T-helper 22 cell (primary cell): ENCODE results near the gene ANO10.
"Not testable (repeated sequence)": the region's sequence is repeated elsewhere in the genome, so short reads cannot be mapped to it uniquely, and the experiment has no call there.

ENCODE experiments used
- DNase-seq: peaks from one replicate; pipeline ENCODE4 v3.0.0-alpha.2; 2020; ENCODE audit warnings: low read depth

Gene ANO10

DNA sequence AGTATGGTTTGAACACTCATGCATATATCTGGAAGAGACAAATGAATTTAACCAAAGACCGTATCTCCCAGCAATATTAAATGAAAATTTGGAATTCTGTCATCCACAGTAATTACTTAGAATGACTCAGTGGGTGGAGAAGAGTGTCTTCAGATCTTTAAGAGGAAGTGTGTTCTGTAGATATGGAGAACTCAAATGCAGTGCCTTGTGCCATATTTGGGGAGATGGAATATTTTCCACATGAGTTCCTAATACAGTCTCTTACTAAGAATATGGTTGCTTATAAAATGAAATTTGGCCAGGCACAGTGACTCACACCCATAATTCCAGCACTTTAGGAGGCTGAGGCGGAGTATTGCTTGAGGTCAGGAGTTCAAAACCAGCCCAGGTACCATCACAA, 40.5 kb downstream of the ANO10 start:
- DNase-seq = no peak

DNA sequence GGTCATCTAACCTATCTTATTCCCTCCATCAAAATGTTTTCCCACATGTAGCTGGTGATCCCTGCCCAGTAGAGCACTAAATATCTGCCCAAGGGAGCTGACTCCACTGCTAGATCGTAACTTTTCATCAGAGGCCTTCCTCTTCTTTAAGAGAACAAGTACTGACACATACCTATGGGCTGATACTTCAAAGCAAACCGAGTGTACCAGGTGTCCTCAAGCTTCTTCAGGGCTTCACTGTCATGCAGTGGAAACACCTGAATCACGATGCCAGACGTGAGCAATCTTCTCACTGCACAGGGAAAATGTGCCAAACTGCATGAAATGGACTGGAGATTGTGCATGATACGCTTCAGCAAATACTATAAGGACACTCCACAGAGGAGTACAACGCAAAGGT, 41.6 kb downstream of the ANO10 start:
- DNase-seq = no peak

DNA sequence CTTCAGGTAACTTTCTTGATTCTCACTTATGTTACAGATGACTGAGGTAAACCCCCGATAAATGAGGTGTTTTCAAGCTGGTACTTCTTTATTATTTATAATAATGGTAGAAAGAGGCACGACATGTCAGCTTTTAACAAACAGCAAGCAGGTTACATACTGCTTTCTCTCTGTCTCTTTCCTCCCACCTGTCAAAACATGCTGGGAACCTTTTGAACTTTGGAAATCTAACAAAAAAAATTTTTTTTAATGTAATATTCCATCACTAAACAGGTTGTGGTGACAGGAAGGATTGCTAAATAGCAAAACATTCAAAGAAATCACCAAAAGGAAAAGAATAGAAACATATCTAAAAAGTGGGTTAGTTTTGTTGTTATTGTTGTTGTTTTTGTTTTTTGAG, 48.2 kb downstream of the ANO10 start:
- DNase-seq = no peak

GRCh38 chr3:43565661-43566341, 56.0 kb downstream of the ANO10 start:
- DNase-seq = not testable (repeated sequence)

DNA sequence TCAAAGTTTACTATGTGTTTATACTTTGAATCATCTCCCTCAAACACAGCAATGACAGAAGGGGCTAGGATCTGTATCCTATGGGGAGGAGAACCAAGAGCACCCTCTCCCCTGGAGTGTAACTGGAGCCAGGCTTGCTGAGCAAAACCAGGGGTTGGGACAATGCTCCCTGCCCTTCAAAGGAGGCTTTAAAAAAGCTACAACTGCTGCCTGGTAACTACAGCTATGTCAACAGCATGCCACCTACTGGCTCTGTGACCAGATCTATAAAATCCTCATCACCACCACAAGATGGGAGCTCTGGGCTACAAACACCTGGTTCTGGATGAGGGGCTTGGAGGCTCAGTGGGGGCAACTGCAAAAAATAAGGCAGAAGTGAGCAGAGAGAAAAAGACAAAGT, 61.9 kb downstream of the ANO10 start:
- no peak for DNase-seq

- DNase-seq = no peak
Observed at GRCh38 chr3:43558171-43558570, 63.6 kb downstream of the ANO10 start.

DNA sequence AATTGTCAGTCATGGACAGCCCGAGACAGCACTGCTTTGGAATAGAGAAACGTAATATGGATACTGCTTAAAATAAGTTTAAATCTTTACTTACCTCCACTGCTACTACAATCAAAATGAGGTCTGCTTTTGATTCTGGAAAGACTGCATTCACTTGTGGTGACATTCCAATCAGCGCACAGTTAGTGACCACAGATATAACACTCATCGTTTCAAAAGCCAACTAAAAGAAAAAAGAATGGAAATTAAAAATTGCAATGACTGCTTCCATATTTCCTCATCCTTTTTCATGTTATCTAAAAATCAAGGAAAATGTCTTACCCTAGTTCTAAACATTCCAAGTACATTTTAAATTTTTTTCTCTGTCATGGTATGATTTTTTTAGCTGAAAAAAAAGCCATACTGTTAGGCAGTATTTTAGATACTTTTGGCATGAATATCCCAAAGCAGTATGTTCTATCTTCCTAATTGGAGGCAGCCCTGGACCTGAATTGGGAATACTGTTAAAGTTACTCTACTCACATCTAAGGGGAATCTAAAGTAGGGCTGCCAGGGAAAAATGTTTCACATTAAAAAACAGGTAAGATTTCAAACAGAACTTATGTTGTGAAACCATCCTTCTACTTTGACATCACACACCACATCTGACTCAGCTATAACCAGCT, 72.1 kb downstream of the ANO10 start:
- DNase-seq = no peak

GRCh38 chr3:43544277-43544676, 77.5 kb downstream of the ANO10 start:
- DNase-seq = not testable (repeated sequence)

DNA sequence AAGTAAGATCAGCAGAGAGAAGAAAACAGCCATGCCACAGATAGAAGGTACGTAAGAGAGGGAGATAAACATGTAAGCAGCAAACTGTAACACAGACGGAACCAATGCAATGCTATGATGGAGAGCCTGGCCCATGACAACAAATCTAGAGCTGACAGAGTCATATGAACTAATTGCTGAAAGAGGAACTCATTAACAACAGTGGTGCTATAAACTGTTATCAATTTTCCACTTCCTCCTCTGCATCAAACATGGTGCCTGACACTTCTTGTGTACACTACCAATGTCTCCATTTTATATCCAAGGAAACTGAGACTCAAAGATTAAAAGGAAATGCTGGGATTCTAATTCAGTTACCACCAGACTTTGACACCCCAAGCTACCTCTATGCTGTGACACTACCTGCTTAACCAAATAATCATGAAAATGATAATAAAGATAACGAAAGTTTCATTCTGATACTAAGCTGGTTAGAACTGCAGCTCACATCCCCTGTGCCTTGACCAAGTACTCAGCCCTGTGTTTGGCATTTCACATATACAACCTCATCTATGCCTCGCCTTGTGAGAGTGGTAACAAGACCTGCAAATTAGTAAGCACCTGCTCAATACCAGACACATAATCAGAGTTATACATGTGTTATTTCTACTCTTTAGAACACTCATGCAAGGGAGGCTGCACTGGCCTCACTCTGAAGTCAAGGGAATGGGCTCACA, 79.3 kb downstream of the ANO10 start:
- DNase-seq = no peak

GRCh38 chr3:43540624-43541023, 81.2 kb downstream of the ANO10 start:
- DNase-seq = no peak

DNA sequence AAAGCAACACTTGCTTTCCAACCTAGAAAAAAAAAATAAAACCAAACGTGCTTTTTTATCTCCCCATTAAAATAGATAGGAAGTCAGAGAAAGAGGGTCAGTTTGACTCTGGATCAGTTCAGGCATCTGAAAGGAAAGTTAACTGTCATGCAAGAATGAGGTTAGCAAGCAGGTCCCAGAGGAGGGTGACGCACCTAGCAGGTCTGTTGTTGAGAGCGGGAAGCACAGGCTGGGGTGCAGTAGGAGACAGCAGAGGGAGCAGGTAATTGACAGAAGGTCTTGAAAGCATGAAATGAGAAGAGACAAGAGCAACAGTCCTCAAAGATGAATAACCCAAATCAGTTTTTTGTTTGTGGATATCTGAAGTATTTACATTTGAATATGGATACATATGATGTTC, 82.5 kb downstream of the ANO10 start:
- DNase-seq = no peak

GRCh38 chr3:43537225-43537624, 84.6 kb downstream of the ANO10 start:
- no peak for DNase-seq

DNA sequence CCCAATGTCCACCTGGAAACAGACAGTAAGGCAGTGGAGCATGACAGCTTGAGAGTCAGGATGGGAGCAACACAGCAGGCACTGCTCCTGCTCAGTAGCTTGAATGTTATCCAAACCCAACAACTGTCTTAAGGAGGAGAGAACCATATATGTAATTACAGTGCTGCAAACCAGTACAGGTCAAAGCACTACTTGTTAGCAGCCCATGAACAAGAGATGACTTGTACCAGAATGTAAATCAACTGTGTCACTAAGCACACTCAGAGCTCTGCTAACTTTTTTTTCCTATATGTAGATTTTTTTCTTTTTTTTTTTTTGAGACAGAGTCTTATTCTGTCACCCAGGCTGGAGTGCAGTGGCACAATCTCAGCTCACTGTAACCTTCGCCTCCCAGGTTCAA, 87.1 kb downstream of the ANO10 start:
- no peak for DNase-seq

- no peak for DNase-seq
Observed at GRCh38 chr3:43533009-43533408, 88.8 kb downstream of the ANO10 start.

DNA sequence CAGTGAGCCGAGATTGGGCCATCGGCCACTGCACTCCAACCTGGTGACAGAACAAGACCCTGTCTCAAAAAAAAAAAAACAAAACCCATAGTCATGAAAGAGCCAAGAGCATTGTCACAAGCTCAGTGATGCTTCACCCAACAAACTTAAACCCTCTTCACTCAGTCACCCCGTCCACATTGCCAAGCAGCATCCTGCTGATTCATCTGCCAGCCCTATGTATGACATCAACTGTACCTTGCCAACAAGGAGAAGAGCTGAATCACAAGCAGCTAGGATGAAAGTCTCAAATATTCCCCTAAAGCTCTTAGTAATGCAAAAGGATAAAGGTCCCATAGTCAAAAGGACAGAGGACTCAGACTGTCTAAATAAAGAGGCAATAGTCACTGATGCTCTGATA, 90.0 kb downstream of the ANO10 start:
- no peak for DNase-seq

GRCh38 chr3:43528498-43529099, 93.2 kb downstream of the ANO10 start:
- DNase-seq = no peak

- no peak for DNase-seq
Observed at GRCh38 chr3:43526956-43527355, 94.9 kb downstream of the ANO10 start.

DNA sequence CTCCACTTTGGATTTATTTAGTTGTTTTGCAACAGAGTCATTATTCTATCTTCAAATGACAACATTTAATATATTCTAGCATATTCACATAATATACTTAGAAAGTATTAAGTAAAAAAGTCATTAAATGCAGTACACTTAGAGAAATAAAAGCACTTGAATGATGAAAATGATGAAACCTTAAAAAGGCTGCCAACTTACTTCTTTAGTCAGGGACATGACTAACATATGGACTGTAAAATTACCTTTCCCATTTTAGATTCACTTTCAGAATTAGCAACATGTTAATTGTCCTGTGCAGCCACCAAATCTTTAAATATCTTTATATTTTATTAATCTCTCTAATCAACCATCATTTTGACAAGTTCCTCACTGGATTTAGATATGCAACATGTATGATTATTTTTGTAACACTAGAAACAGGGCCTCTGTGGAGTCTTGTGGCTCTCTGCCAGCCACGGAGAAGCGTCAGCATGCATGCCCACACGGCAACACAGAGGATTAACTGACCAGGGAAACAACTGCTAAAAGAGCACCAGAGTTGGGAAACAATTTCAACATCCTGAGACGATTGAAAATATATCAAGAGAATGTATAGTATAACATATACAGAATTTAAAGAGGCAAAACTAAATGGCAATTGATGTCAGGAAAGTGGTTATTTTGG, 95.7 kb downstream of the ANO10 start:
- no peak for DNase-seq

GRCh38 chr3:43525386-43525785, 96.4 kb downstream of the ANO10 start:
- no peak for DNase-seq

GRCh38 chr3:43523454-43524053, 98.3 kb downstream of the ANO10 start:
- DNase-seq = no peak

- DNase-seq = no peak
Observed at GRCh38 chr3:43522727-43523362, 99.0 kb downstream of the ANO10 start.
